Gastrocnemius medialis (tissue), 4 donors: ENCODE measurements around the gene HOXD12.

Experiments
- CTCF ChIP-seq, 5 experiments: fragments of 450-650 bp in 3 of 5; fragments of 200-600 bp in 2 of 5; sonication (generic) in 2 of 5; IDR thresholded peaks in 4 of 5; conservative IDR thresholded peaks in 1 of 5; 1 replicate in 4 of 5; 2 replicates in 1 of 5; pipeline ENCODE4 v1.5.1; 2016 to 2019; ENCODE audit warnings: antibody characterized with exemption in 5 of 5, mild to moderate bottlenecking in 3 of 5, moderate library complexity in 3 of 5
- POLR2A ChIP-seq, 2 donors: fragments of 450-650 bp; IDR thresholded peaks; one replicate each; pipeline ENCODE4 v1.6.1; 2017; ENCODE audit warnings: antibody characterized with exemption in 2 of 2, mild to moderate bottlenecking in 2 of 2, moderate library complexity in 2 of 2

- no peak for TF ChIP-seq CTCF (IDR thresholded peaks at IDR 0.05 in 4 of 5, conservative IDR thresholded peaks at IDR 0.05 in 1 of 5)
- TF ChIP-seq POLR2A (IDR thresholded peaks at IDR 0.05): no peak
These were observed 52.1 kb downstream of the HOXD12 start, which contains the start of gene HOXD4 for GRCh38 chr2:176151442-176152287.
